Endometrial microvascular endothelial cells (primary cell): Measurements from ENCODE around the gene MTHFSD. TPM values are rescaled to one million over a fixed set of nuclear protein-coding genes. Genes with fewer than 3 reads are reported as not detected.

Source experiments
- in situ Hi-C: cut with HindIII; loops from 2 replicates; pipeline ENCODE4 v1.10.0; 2017; ENCODE audit warnings: low sequenced_read_pairs, low pct_unique_long_range_greater_than_20kb; ENCODE audit errors: inconsistent ontology term
- total RNA-seq: library from RNA; depleted of rRNA; stranded (reverse); fragments of >200 nt; gene quantifications from one replicate; pipeline ENCODE4 v1.2.3, GENCODE V29; 2015; ENCODE audit errors: inconsistent ontology term

MTHFSD gene
- total RNA-seq, 1 donor from 2014 or later = 4.8 TPM

DNA sequence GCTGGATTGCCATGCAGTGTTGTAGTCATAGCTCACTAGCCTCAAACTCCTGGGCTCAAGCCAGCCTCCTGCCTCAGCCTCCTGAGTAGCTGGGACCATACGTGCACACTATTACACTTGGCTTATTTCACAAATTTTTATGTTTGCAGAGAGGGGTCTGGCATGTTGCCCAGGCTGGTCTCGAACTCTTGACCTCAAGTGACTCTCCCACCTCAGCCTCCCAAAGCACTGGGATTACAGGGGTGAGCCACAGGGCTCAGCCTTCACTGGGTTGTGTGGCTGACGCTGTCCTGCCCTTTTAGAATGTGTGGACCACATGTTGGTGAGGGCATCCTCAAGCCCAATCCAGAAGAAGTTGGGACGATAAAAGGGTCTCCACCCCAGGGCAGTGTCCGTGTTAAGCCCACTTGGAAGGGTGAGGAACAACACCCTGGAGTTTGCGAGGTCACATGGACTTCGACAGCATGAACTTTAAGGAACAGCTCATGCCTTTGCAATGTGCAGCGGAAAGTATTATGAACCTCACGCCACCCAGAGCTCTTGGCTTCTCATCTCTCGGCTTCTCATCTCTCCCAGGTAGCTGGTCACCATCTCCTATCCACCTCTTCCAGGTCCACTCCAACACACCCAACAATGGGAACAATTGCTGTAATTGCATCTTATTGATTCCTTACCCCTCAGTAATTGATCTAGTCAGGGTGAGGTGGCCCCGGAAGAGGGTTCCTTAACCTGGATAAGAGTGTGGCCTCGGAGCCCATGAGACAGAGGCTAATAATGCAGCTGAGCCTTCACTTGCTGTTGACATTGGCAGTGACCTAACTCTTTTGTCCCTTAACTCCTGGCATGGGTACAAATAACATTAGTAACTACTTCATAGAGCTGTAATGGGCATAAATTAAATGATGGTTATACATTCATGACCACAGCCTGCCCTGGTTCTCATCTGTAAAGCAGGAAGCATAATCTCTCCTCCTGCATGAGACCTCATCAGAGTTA is 30.0 kb upstream of the MTHFSD start:
- in situ Hi-C loops = no loop called here

GRCh38 chr16:86584071-86584685 is 29.1 kb upstream of the MTHFSD start:
- in situ Hi-C loops = no loop called here

DNA sequence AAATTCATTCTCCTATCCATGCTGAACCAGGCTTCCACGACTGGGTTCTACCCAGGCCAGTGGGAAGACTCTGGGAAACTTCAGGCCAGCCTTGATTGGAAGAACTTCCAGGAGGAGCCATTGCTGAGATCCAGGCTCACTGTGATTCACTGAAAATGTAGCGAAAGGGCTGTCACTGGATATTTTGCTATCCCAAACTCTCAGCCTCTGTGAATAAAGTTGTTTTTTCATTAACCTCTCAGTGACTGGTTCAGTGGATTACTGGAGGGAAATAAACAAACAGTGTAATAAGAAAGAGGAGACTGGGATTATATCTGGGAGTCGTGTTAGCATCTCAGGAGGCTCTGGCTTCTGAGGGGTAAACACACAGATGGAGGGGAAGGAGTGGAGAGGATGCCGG is 26.4 kb upstream of the MTHFSD start:
- in situ Hi-C loops = no loop called here

- in situ Hi-C loops = no loop called here
These were observed 25.7 kb upstream of the MTHFSD start for GRCh38 chr16:86580791-86581170.

DNA sequence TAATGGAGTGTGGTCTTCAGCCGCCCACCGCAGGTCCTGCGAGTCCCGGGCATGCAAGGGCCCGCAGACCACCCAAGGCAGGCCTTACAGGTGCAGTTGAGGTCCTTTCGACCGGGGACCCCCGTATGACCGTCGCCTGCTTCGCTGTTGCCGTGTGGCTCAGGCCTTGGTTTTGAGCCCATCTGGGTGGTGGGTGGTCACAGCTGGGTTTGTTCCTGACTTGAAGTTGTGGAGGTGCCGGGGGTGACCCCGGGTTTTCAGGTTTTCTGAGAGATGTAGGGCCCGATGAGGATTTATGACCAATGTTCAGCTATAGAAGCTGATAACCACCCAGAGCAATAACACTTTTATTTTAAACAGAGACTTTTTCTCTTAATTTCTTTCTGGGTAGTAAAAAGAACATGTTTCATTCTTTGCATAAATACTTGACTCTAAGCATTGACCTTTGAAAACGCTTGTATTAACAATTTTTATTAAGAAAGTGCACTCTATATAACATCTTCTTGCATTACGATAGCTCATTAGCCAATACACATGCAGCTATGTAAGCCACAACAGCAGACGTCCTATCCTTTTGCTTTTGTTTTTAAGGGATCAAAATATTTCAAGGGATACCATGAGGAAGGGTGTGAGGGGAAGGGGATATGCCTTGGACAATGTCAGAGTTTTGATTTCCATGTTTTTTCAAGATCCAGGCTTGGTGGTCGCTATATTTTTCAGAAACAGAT is 25.2 kb upstream of the MTHFSD start:
- in situ Hi-C loops = no loop called here

DNA sequence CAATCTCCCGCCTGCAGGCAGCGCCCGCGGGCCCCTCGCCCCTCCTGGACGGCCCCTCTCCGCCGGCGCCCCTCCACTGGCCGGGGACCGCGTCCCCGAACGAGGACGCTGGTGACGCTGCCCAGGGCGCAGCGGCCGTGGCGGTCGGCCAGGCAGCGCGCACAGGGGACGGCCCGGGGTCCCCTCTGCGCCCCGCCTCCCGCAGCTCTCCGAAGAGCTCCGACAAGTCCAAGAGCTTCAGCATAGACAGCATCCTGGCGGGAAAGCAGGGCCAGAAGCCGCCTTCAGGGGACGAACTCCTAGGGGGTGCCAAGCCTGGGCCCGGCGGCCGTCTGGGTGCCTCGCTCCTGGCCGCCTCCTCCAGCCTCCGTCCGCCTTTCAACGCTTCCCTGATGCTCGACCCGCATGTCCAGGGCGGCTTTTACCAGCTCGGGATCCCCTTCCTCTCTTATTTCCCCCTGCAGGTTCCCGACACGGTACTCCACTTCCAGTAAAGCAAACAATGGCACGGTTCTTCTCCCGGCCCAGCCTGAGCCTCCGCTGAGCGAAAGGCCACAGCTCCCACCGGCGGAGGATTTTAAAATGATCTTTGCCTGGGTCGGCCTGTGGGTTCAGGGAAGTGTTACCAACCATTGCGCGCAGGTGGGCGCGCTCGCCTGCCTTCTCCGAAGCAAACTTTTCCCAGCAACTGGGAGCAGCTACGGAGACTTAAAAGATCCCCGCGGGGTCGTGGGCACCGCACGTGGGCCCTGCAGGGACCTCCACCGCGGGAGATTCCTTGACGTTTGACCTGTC is 24.4 kb upstream of the MTHFSD start:
- in situ Hi-C loops = loop anchor here (10.0 kb wide), 1 partner anchor 175 kb away; no protein-coding TSS in a partner anchor

GRCh38 chr16:86578611-86579267 is 23.7 kb upstream of the MTHFSD start:
- in situ Hi-C loops = loop anchor here (10.0 kb wide), 1 partner anchor 176 kb away; no protein-coding TSS in a partner anchor

GRCh38 chr16:86578061-86578599 is 23.1 kb upstream of the MTHFSD start, which contains the start of gene FOXL1:
FOXL1 (plus strand) TSS chr16:86578549; CDS start chr16:86578724, 175 bp downstream.
- in situ Hi-C loops = loop anchor here (10.0 kb wide), 1 partner anchor 177 kb away; no protein-coding TSS in a partner anchor

DNA sequence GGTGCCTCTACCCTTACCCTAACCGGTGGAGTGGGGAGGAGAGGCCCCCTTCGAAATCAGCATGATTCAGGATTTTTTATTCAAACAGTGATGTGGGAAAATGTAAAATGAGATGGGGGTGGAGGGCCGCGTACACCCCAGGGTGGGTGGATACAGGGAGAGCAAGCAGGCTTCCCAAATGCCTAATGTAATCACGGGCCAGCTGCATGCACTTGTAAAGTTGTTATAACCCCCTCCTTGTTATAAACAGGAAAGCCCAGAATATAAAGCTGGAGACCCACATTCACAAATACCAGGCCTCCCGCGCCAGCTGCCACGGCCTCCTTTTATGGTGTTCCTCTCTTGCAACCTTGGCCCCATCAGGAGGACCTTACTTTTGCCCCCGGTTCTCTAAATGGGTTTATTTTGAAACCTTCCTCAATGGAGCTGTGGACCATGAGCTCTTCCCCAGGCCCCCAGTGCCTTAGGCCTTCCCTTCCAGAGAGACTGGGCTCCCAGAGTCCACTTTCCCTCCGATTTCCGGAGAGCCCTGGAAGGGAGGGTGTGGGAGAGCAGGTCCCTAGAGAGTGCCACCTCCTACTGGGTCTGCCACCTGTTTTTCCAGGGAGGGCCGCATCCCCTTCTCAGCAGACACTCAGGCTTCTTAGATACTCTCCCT is 22.4 kb upstream of the MTHFSD start:
- in situ Hi-C loops = loop anchor here (10.0 kb wide), 1 partner anchor 177 kb away; no protein-coding TSS in a partner anchor

- in situ Hi-C loops = loop anchor here (10.0 kb wide), 1 partner anchor 178 kb away; no protein-coding TSS in a partner anchor
These were observed 21.7 kb upstream of the MTHFSD start for GRCh38 chr16:86576591-86577313.

DNA sequence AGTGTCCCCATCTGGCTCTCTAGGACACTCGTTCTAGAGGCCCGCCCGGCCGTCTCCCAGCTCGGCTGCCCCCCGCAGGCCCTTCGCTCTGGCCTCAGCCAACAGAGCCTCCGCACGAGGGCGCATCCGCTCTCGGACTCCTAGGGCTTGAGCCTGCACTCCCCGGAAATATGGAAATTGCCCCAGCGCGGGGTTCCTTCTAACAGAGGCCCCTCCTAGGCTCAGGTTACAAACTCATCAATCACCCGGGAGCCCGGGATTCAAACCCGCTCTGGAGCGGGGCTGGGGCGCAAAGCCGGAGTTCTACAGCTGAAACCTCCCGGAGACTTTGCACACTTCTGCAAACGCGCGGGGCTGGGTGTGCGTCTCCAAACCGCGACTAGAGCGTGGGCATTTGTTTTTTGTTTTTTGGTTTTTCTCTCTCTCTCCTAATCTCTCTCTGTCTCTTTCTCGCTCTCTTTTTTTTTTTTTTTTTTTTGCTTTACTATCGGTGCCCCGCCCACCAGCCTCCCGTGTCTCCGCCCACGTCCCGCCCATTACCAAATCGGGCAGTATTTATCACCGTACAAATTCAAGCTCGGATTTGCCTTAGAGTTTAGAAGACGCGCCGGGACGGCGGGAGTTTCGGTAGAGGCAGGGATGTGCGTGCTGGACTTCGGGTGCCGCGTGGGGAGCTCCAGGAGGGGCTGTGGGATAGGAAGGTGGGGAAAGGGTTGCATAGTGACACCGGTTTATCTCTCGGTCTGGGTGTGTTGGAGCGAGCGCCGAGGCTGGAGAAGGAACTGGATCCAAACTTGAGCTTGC is 20.9 kb upstream of the MTHFSD start:
- in situ Hi-C loops = loop anchor here (10.0 kb wide), 1 partner anchor 179 kb away; no protein-coding TSS in a partner anchor

- in situ Hi-C loops = loop anchor here (10.0 kb wide), 1 partner anchor 180 kb away; no protein-coding TSS in a partner anchor
These were observed 20.2 kb upstream of the MTHFSD start for GRCh38 chr16:86575095-86575685.

DNA sequence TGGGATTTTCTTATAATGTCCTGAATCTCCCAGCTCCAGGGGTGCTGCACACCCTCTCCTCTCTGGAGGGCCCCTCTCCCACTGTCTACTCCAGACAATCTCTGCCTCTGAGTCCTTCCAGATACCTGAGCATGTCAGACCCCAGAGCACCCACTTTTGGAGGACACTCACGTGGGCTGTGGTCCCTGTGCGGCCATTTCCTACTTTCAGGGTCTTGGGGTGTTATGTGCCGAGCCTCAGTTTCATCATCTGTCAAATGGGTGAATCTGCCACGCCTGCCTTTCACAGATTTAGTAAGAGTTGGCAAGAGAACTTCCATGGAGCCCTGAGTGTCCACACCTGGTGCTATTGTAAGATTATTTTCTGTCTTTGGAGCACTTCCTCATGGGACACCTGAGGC is 19.6 kb upstream of the MTHFSD start:
- in situ Hi-C loops = loop anchor here (10.0 kb wide), 1 partner anchor 180 kb away; no protein-coding TSS in a partner anchor

DNA sequence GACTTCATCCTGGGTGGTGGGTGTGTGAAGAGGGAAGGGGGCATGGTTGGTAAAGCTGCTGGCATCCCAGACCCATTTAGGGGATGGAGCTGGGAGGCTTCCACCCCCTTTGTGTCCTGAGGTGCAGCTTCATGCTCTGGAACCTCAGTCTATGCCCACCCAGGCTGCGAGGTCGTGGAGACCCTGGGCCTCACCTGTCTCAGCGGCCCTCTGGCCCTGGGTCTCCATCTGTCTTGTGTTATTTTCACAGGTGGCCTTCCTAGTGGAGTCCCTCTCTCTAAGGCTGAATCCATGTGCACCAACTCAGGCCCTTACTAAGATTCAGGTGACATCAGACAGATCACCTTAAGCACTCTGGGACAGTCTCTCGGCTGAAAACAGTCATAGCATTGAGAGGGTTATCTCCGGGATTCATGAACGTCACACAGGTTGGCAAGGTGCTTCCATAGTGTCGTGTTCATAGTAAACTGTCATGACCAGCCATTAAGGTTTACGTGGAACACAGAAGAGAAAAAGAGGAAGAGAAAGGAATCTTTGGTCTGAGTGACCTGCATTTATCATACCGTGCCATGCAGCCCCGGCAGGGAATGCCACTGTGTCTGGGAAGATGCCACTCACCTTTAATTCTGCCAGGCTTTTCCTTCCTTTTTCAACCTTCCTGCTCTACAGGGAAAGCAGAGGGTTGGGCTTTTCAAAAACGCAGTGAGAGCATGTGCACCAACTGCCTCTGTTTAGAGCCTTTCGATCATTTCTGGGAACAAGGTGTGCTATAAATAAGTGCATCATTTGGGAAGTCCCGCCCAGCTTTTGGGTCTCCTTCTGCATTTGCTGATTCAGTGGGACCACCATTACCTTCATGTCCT is 18.8 kb upstream of the MTHFSD start:
- in situ Hi-C loops = loop anchor here (10.0 kb wide), 1 partner anchor 181 kb away; no protein-coding TSS in a partner anchor
